Panc1 (cell line): ENCODE data around the gene SEMA4B.

Experiments
- POLR2AphosphoS5 ChIP-seq: IDR thresholded peaks from 2 replicates; pipeline ENCODE4 v1.6.1; 2012; ENCODE audit warnings: mild to moderate bottlenecking, low read depth, low read length, moderate library complexity
- TF ChIP-seq, protein P1 (sequence below): fragments of 450-650 bp; IDR thresholded peaks from 2 replicates; pipeline ENCODE4 v1.5.1; 2017; ENCODE audit warnings: mild to moderate bottlenecking

DNA sequence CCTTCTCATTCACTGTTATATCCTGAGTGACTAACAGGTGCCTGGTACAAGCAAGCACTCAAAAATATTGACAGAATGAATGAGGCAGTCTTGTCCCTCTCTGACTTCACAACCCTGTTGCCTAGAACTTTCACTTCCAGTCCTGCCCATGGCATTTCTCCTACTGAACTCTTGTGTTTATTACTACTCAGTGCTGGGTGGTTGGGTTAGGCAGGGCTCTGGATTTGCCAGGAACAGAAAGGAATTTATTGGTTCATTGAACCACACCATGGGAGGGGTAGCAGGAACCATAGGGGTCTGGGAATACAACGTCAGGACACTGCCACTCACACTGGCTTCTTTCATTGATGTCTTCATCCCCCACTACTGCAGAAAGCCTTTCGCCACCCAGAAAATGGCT, 41.9 kb upstream of the SEMA4B start:
- TF ChIP-seq POLR2AphosphoS5, result no peak
- TF ChIP-seq, protein P1, sequence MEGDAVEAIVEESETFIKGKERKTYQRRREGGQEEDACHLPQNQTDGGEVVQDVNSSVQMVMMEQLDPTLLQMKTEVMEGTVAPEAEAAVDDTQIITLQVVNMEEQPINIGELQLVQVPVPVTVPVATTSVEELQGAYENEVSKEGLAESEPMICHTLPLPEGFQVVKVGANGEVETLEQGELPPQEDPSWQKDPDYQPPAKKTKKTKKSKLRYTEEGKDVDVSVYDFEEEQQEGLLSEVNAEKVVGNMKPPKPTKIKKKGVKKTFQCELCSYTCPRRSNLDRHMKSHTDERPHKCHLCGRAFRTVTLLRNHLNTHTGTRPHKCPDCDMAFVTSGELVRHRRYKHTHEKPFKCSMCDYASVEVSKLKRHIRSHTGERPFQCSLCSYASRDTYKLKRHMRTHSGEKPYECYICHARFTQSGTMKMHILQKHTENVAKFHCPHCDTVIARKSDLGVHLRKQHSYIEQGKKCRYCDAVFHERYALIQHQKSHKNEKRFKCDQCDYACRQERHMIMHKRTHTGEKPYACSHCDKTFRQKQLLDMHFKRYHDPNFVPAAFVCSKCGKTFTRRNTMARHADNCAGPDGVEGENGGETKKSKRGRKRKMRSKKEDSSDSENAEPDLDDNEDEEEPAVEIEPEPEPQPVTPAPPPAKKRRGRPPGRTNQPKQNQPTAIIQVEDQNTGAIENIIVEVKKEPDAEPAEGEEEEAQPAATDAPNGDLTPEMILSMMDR, result no peak
